Mesodermal cell (in vitro differentiated cells): ENCODE results near the gene MPG.

Source experiments
- H3K27ac ChIP-seq: 2 replicates; pipeline ENCODE4 v1.7.0; 2013; ENCODE audit warnings: mild to moderate bottlenecking, low read depth, low read length, moderate library complexity; ENCODE audit not compliant: severe bottlenecking
- H3K36me3 ChIP-seq: 2 replicates; pipeline ENCODE4 v1.7.1; 2013; ENCODE audit warnings: mild to moderate bottlenecking, low read length, moderate library complexity; ENCODE audit not compliant: control insufficient read depth, insufficient read depth
- H3K4me1 ChIP-seq: one replicate; pipeline ENCODE4 v1.7.1; 2013; ENCODE audit warnings: mild to moderate bottlenecking, low read length; ENCODE audit not compliant: insufficient read depth, control insufficient read depth, poor library complexity, severe bottlenecking
- H3K4me3 ChIP-seq: 2 replicates; pipeline ENCODE4 v1.7.0; 2013; ENCODE audit warnings: low read length, control low read depth, mild to moderate bottlenecking; ENCODE audit not compliant: insufficient read depth, poor library complexity, severe bottlenecking; ENCODE audit errors: extremely low read depth
- H3K9me3 ChIP-seq: 2 replicates; pipeline ENCODE4 v1.7.1; 2013; ENCODE audit warnings: mild to moderate bottlenecking, low read length, moderate library complexity; ENCODE audit not compliant: control insufficient read depth
- WGBS, 2 experiments: methylation state at CpG; one replicate each; pipeline ENCODE4 v1.1.5; 2013; ENCODE audit warnings: missing lambda C conversion rate in 2 of 2; ENCODE audit not compliant: insufficient coverage in 2 of 2; 5-methylcytosine and 5-hydroxymethylcytosine counted together

The MPG gene

GRCh38 chr16:50769-51591 lies 27.0 kb upstream of the MPG start:
- H3K27ac ChIP-seq, result no peak overlapping the region
- H3K4me1 ChIP-seq, result no peaks in the 10 kb centered on the region
- peaks cover 56% of the 10 kb centered on the region for H3K36me3 ChIP-seq
- H3K4me3 ChIP-seq, result no peak overlapping the region
- WGBS, 2 experiments, result 91 to 92% methylated on average over 10 to 13 of the region's 15 CpGs
- no peaks in the 10 kb centered on the region for H3K9me3 ChIP-seq

GRCh38 chr16:53346-54236 lies 24.4 kb upstream of the MPG start, which contains the start of the genes POLR3K and SNRNP25:
TSS of gene POLR3K (minus strand) at chr16:53608. CDS start at chr16:53586, 22 bp downstream.
TSS of gene SNRNP25 (plus strand) at chr16:53828. CDS start at chr16:54017, 189 bp downstream.
- peaks cover 61% of the 10 kb centered on the region for H3K36me3 ChIP-seq
- H3K4me1 ChIP-seq, result no peaks in the 10 kb centered on the region
- H3K9me3 ChIP-seq, result no peaks in the 10 kb centered on the region
- peak within 1 kb of the TSS; percentile 70 for H3K4me3 ChIP-seq
- WGBS, 2 experiments, result 10 to 11% methylated on average over 65 to 75 of the region's 91 CpGs
- peak within 1 kb of the TSS; percentile 84 for H3K27ac ChIP-seq

GRCh38 chr16:54237-54581 lies 23.8 kb upstream of the MPG start:
- no peaks in the 10 kb centered on the region for H3K4me1 ChIP-seq
- H3K36me3 ChIP-seq, result peaks cover 61% of the 10 kb centered on the region
- H3K9me3 ChIP-seq, result no peaks in the 10 kb centered on the region
- 72 to 77% methylated on average over 11 to 12 of the region's 12 CpGs for WGBS, 2 experiments
- H3K4me3 ChIP-seq, result peak overlapping the region; percentile 70
- H3K27ac ChIP-seq, result no peak overlapping the region

- WGBS, 2 experiments, result 96% methylated on average over 11 of the region's 11 CpGs
- Histone ChIP-seq H3K36me3 (peaks cover 68% of the 10 kb centered on the region), H3K9me3 (no peaks in the 10 kb centered on the region), H3K27ac (no peak overlapping the region), H3K4me1 (no peaks in the 10 kb centered on the region), H3K4me3 (no peak overlapping the region)
Observed at GRCh38 chr16:55571-56136, 22.4 kb upstream of the MPG start.

GRCh38 chr16:56231-56927 lies 21.6 kb upstream of the MPG start:
- no peak overlapping the region for H3K27ac ChIP-seq
- H3K9me3 ChIP-seq, result no peaks in the 10 kb centered on the region
- H3K4me3 ChIP-seq, result no peak overlapping the region
- no peaks in the 10 kb centered on the region for H3K4me1 ChIP-seq
- peaks cover 64% of the 10 kb centered on the region for H3K36me3 ChIP-seq
- 95 to 97% methylated on average over 15 to 16 of the region's 17 CpGs for WGBS, 2 experiments

GRCh38 chr16:57711-58110 lies 20.3 kb upstream of the MPG start:
- 94 to 95% methylated on average over 7 of the region's 8 CpGs for WGBS, 2 experiments
- Histone ChIP-seq H3K9me3 (no peaks in the 10 kb centered on the region), H3K36me3 (peaks cover 75% of the 10 kb centered on the region)

GRCh38 chr16:58491-59439 lies 19.3 kb upstream of the MPG start:
- H3K9me3 ChIP-seq, result no peaks in the 10 kb centered on the region
- H3K4me3 ChIP-seq, result no peak overlapping the region
- H3K36me3 ChIP-seq, result peaks cover 86% of the 10 kb centered on the region
- no peak overlapping the region for H3K27ac ChIP-seq
- no peaks in the 10 kb centered on the region for H3K4me1 ChIP-seq
- 91 to 95% methylated on average over 26 of the region's 29 CpGs for WGBS, 2 experiments

More at GRCh38 chr16:57711-58110, 20.3 kb upstream of the MPG start:
- no peak overlapping the region for H3K4me3 ChIP-seq
- peak overlapping the region; percentile 41 for H3K27ac ChIP-seq
- no peaks in the 10 kb centered on the region for H3K4me1 ChIP-seq

- no peaks in the 10 kb centered on the region for H3K4me1 ChIP-seq
- peaks cover 93% of the 10 kb centered on the region for H3K36me3 ChIP-seq
- H3K4me3 ChIP-seq, result no peak overlapping the region
- no peaks in the 10 kb centered on the region for H3K9me3 ChIP-seq
- 90 to 95% methylated on average over 7 to 12 of the region's 14 CpGs for WGBS, 2 experiments
- H3K27ac ChIP-seq, result no peak overlapping the region
Observed at GRCh38 chr16:59440-60059, 18.5 kb upstream of the MPG start.

GRCh38 chr16:60166-60565 lies 17.9 kb upstream of the MPG start:
- no peak overlapping the region for H3K27ac ChIP-seq
- no peak overlapping the region for H3K4me3 ChIP-seq
- peaks cover 94% of the 10 kb centered on the region for H3K36me3 ChIP-seq
- no peaks in the 10 kb centered on the region for H3K4me1 ChIP-seq
- H3K9me3 ChIP-seq, result no peaks in the 10 kb centered on the region
- 95 to 100% methylated on average over 6 to 11 of the region's 11 CpGs for WGBS, 2 experiments
